Astrocyte (in vitro differentiated cells and primary cell): ENCODE results near the gene CTNNA2. TPM values are rescaled to one million over a fixed set of nuclear protein-coding genes. Genes with fewer than 3 reads are reported as not detected.
A peak's percentile ranks its signal among the peaks of the same experiment; 100 is the strongest.

Experiments
- DNase-seq: peaks from one replicate; pipeline ENCODE4 v3.0.0-alpha.2; 2010; ENCODE audit warnings: low read depth
- FAIRE-seq: peaks from 2 replicates; lab custom pipeline; 2011; peaks lifted over from hg19 to GRCh38; lab: Jason Lieb, UNC
- H2AFZ ChIP-seq: 2 replicates; pipeline ENCODE4 v1.6.0; 2012; ENCODE audit warnings: low read depth, low read length, inconsistent platforms
- H3K27ac ChIP-seq: 2 replicates; pipeline ENCODE4 v1.5.1; 2011; ENCODE audit warnings: low read depth, low read length, inconsistent platforms
- H3K27me3 ChIP-seq: 2 replicates; pipeline ENCODE4 v1.6.0; 2011; ENCODE audit warnings: low read length, inconsistent platforms; ENCODE audit not compliant: insufficient read depth
- H3K36me3 ChIP-seq: 2 replicates; pipeline ENCODE4 v1.5.1; 2011; ENCODE audit warnings: low read length, inconsistent platforms; ENCODE audit not compliant: insufficient read depth
- H3K4me1 ChIP-seq: 2 replicates; pipeline ENCODE4 v1.5.1; 2011; ENCODE audit warnings: low read length, inconsistent platforms; ENCODE audit not compliant: insufficient read depth
- H3K4me2 ChIP-seq: 2 replicates; pipeline ENCODE4 v1.6.0; 2012; ENCODE audit warnings: low read length, inconsistent platforms
- H3K4me3 ChIP-seq: 2 replicates; pipeline ENCODE4 v1.5.1; 2011; ENCODE audit warnings: low read depth, mild to moderate bottlenecking, low read length, inconsistent platforms; ENCODE audit not compliant: insufficient read depth
- H3K79me2 ChIP-seq: 2 replicates; pipeline ENCODE4 v1.6.0; 2012; ENCODE audit warnings: mild to moderate bottlenecking, low read length, inconsistent platforms; ENCODE audit not compliant: insufficient read depth
- H3K9ac ChIP-seq: 2 replicates; pipeline ENCODE4 v1.6.0; 2012; ENCODE audit warnings: mild to moderate bottlenecking, low read length, inconsistent platforms
- H3K9me3 ChIP-seq: 2 replicates; pipeline ENCODE4 v1.5.1; 2012; ENCODE audit warnings: low read depth, mild to moderate bottlenecking, low read length, inconsistent platforms; ENCODE audit not compliant: insufficient read depth
- H4K20me1 ChIP-seq: 2 replicates; pipeline ENCODE4 v1.6.0; 2012; ENCODE audit warnings: low read length, inconsistent platforms; ENCODE audit not compliant: insufficient read depth
- H3K27ac Mint-ChIP-seq: one replicate; pipeline ENCODE4 v1.8.0; 2021; ENCODE audit warnings: mild to moderate bottlenecking, mixed read lengths; ENCODE audit not compliant: unreplicated experiment
- H3K27me3 Mint-ChIP-seq: one replicate; pipeline ENCODE4 v1.8.0; 2021; ENCODE audit warnings: low read depth, mixed read lengths; ENCODE audit not compliant: unreplicated experiment
- H3K36me3 Mint-ChIP-seq: one replicate; pipeline ENCODE4 v1.8.0; 2021; ENCODE audit warnings: low read depth, mixed read lengths; ENCODE audit not compliant: unreplicated experiment
- H3K4me1 Mint-ChIP-seq: one replicate; pipeline ENCODE4 v1.8.0; 2021; ENCODE audit warnings: low read depth, mixed read lengths; ENCODE audit not compliant: unreplicated experiment
- H3K4me3 Mint-ChIP-seq: one replicate; pipeline ENCODE4 v1.8.0; 2021; ENCODE audit warnings: mild to moderate bottlenecking, moderate library complexity, mixed read lengths; ENCODE audit not compliant: unreplicated experiment
- H3K9me3 Mint-ChIP-seq: one replicate; pipeline ENCODE4 v1.8.0; 2021; ENCODE audit warnings: mild to moderate bottlenecking, mixed read lengths; ENCODE audit not compliant: unreplicated experiment
- CTCF ChIP-seq: IDR thresholded peaks from 2 replicates; pipeline ENCODE4 v1.5.1; 2011; ENCODE audit warnings: low read depth, mild to moderate bottlenecking, inconsistent platforms, low read length, moderate library complexity; ENCODE audit not compliant: insufficient read depth
- EZH2 ChIP-seq: IDR thresholded peaks from 2 replicates; pipeline ENCODE4 v1.6.1; 2012; ENCODE audit warnings: mild to moderate bottlenecking, low read length, inconsistent platforms; ENCODE audit not compliant: insufficient read depth
- total RNA-seq: library from RNA; stranded (reverse); gene quantifications from 2 replicates; pipeline ENCODE4 v1.2.1, GENCODE V29; 2021

CTNNA2 gene
- total RNA-seq, 1 donor from 2014 or later, result 3.9 TPM

- H3K27ac Mint-ChIP-seq, result no peak overlapping the region
- H3K36me3 Mint-ChIP-seq, result no peaks in the 10 kb centered on the region
- TF ChIP-seq CTCF, result no peak
- no peak for TF ChIP-seq EZH2
- H3K27ac ChIP-seq, result no peak overlapping the region
- no peaks in the 10 kb centered on the region for H3K36me3 ChIP-seq
- H3K4me2 ChIP-seq, result no peak overlapping the region
- no peak overlapping the region for H3K4me3 ChIP-seq
- peaks cover 2% of the 10 kb centered on the region for H3K27me3 Mint-ChIP-seq
- no peak overlapping the region for H3K4me3 Mint-ChIP-seq
- H4K20me1 ChIP-seq, result no peaks in the 10 kb centered on the region
- DNase-seq (no peak), FAIRE-seq (no peak)
- H3K4me1 ChIP-seq, result no peaks in the 10 kb centered on the region
- H3K79me2 ChIP-seq, result no peaks in the 10 kb centered on the region
- no peak overlapping the region for H2AFZ ChIP-seq
- H3K4me1 Mint-ChIP-seq, result no peaks in the 10 kb centered on the region
- H3K27me3 ChIP-seq, result no peaks in the 10 kb centered on the region
- H3K9me3 Mint-ChIP-seq, result no peaks in the 10 kb centered on the region
- no peaks in the 10 kb centered on the region for H3K9me3 ChIP-seq
- H3K9ac ChIP-seq, result no peak overlapping the region
Measured at GRCh38 chr2:80048296-80048695, 535.4 kb downstream of the CTNNA2 start.

GRCh38 chr2:80050246-80050645, 537.4 kb downstream of the CTNNA2 start:
- no peaks in the 10 kb centered on the region for H3K27me3 ChIP-seq
- peaks cover 11% of the 10 kb centered on the region for H3K4me1 Mint-ChIP-seq
- H3K36me3 Mint-ChIP-seq, result no peaks in the 10 kb centered on the region
- no peak overlapping the region for H3K27ac Mint-ChIP-seq
- H3K79me2 ChIP-seq, result no peaks in the 10 kb centered on the region
- no peak overlapping the region for H3K9ac ChIP-seq
- no peak overlapping the region for H3K4me3 Mint-ChIP-seq
- no peaks in the 10 kb centered on the region for H3K9me3 ChIP-seq
- no peaks in the 10 kb centered on the region for H3K4me1 ChIP-seq
- no peaks in the 10 kb centered on the region for H3K36me3 ChIP-seq
- FAIRE-seq (no peak), DNase-seq (no peak)
- no peak overlapping the region for H3K27ac ChIP-seq
- no peak overlapping the region for H2AFZ ChIP-seq
- H3K27me3 Mint-ChIP-seq, result peaks cover 2% of the 10 kb centered on the region
- H3K4me3 ChIP-seq, result no peak overlapping the region
- no peaks in the 10 kb centered on the region for H4K20me1 ChIP-seq
- H3K9me3 Mint-ChIP-seq, result no peaks in the 10 kb centered on the region
- H3K4me2 ChIP-seq, result no peak overlapping the region
- TF ChIP-seq EZH2 (no peak), CTCF (no peak)

- Histone ChIP-seq H3K4me3 (no peak overlapping the region), H3K9ac (no peak overlapping the region), H3K27me3 (no peaks in the 10 kb centered on the region), H3K4me2 (no peak overlapping the region), H2AFZ (no peak overlapping the region), H3K9me3 (no peaks in the 10 kb centered on the region), H3K79me2 (no peaks in the 10 kb centered on the region), H3K4me1 (no peaks in the 10 kb centered on the region), H3K27ac (no peak overlapping the region), H3K36me3 (no peaks in the 10 kb centered on the region), H4K20me1 (no peaks in the 10 kb centered on the region)
- Mint-ChIP-seq H3K9me3 (no peaks in the 10 kb centered on the region), H3K4me3 (no peak overlapping the region), H3K4me1 (peaks cover 11% of the 10 kb centered on the region), H3K27me3 (no peaks in the 10 kb centered on the region), H3K36me3 (no peaks in the 10 kb centered on the region), H3K27ac (peak overlapping the region; percentile 26)
- DNase-seq (no peak), FAIRE-seq (no peak)
- no peak for TF ChIP-seq CTCF
- no peak for TF ChIP-seq EZH2
Measured at GRCh38 chr2:80053522-80054345, 540.9 kb downstream of the CTNNA2 start.
